Measurements from ENCODE around the gene NSL1.
A peak's percentile ranks its signal among the peaks of the same experiment; 100 is the strongest.

NSL1 gene

GRCh38 chr1:212752934-212753497 lies 38.6 kb downstream of the NSL1 start:
- TF ChIP-seq CTCF (IDR thresholded peaks at IDR 0.05; ENCODE audit: control insufficient read depth, insufficient read depth, low read depth, low read length, missing control alignments): no peak
- H3K4me3 ChIP-seq (ENCODE audit: control insufficient read depth, low read depth, low read length): peak overlapping the region; percentile 38
- DNase-seq (ENCODE audit: low read depth): no peak

GRCh38 chr1:212752252-212752933 lies 39.2 kb downstream of the NSL1 start:
- peak; percentile 11 for DNase-seq (ENCODE audit: low read depth)
- TF ChIP-seq CTCF (IDR thresholded peaks at IDR 0.05; ENCODE audit: control insufficient read depth, insufficient read depth, low read depth, low read length, missing control alignments): no peak
- peak overlapping the region; percentile 38 for H3K4me3 ChIP-seq (ENCODE audit: control insufficient read depth, low read depth, low read length)

DNA sequence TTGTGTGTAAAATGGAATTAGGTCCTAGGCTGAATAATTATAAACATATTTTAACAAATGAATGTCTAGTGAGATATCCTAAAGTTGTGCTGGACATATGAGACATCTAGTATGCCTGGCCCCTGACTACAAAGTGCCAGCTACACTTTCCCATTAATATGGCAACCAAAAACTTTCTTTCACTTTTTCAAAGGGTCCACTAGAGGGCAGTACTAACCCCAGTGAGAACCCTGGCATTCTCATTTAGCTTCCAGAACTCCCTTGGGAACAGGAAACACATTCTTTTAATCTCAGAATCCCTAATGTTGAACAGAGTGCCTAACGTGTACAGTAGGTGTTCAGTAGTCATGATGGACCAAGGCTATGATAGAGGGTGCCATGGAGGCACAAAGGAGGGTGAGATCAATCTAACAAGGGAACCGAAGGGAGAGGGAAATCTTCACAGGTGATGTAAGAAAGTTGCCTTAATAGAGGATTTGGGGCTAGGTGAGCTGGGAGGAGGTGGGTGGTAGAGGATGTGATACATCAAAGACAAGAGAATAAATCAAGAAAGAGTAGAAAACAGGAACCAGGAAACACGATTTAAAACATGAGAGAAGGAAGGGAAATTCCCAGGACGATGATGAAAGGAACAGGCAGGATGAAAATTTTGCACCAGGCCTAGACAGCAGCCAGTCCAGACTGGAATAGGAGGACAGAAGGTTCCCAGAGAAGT lies 41.6 kb downstream of the NSL1 start:
- no peak overlapping the region for H3K4me3 ChIP-seq (ENCODE audit: control insufficient read depth, low read depth, low read length)
- peak; percentile 80 for TF ChIP-seq CTCF (IDR thresholded peaks at IDR 0.05; ENCODE audit: control insufficient read depth, insufficient read depth, low read depth, low read length, missing control alignments)
- peak; percentile 48 for DNase-seq (ENCODE audit: low read depth)

GRCh38 chr1:212746546-212746945 lies 45.0 kb downstream of the NSL1 start:
- no peak for TF ChIP-seq CTCF (IDR thresholded peaks at IDR 0.05; ENCODE audit: control insufficient read depth, insufficient read depth, low read depth, low read length, missing control alignments)

GRCh38 chr1:212745303-212745702 lies 46.3 kb downstream of the NSL1 start:
- no peak for DNase-seq (ENCODE audit: low read depth)
- no peak overlapping the region for H3K4me3 ChIP-seq (ENCODE audit: control insufficient read depth, low read depth, low read length)
- TF ChIP-seq CTCF (IDR thresholded peaks at IDR 0.05; ENCODE audit: control insufficient read depth, insufficient read depth, low read depth, low read length, missing control alignments): no peak

More at GRCh38 chr1:212746546-212746945, 45.0 kb downstream of the NSL1 start:
- no peak for DNase-seq (ENCODE audit: low read depth)
- no peak overlapping the region for H3K4me3 ChIP-seq (ENCODE audit: control insufficient read depth, low read depth, low read length)

DNA sequence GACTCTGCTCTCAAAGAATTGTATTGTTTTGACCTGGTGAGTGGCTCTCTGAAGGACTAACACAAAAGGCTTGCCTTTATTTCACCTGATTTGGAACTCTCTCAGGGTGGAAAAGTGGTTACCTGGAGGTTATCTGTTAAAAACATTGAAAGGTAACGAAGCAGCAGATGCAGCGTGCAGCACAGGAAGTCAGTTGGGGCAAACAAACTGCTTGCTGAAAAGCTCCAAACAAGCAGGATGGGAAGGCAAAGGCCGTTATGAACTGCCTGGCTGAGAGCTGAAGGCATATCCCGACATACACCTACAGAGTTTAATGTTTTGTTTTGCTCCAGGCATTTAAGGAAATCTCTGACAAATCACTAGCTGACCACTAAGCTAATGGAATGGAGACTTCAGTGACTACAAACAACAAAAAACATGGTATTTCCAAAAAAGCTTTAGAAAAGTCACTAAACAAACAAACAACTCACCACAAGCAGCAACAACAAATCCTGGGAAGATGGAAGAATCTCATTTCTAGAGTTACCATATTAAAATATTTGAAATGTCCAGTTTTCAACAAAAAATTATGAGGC lies 47.6 kb downstream of the NSL1 start:
- TF ChIP-seq CTCF (IDR thresholded peaks at IDR 0.05; ENCODE audit: control insufficient read depth, insufficient read depth, low read depth, low read length, missing control alignments): no peak
- DNase-seq (ENCODE audit: low read depth): no peak
- no peak overlapping the region for H3K4me3 ChIP-seq (ENCODE audit: control insufficient read depth, low read depth, low read length)
